Astrocyte of the cerebellum (primary cell): ENCODE results near the gene PTPN5.
"Not testable (repeated sequence)": the region's sequence is repeated elsewhere in the genome, so short reads cannot be mapped to it uniquely, and the experiment has no call there.

ENCODE experiments used
- DNase-seq: peaks from one replicate; pipeline ENCODE4 v3.0.0-alpha.2; 2011; ENCODE audit warnings: low read depth
- H3K4me3 ChIP-seq: 2 replicates; pipeline ENCODE4 v1.5.1; 2011; ENCODE audit warnings: mild to moderate bottlenecking, low read depth, low read length, moderate library complexity
- in situ Hi-C: cut with HindIII; loops from 2 replicates; pipeline ENCODE4 v1.10.0; 2017; ENCODE audit warnings: low sequenced_read_pairs
- TF ChIP-seq, protein P1 (sequence below): IDR thresholded peaks from 2 replicates; pipeline ENCODE4 v1.5.1; 2012; ENCODE audit warnings: low read length, low read depth, moderate library complexity, mild to moderate bottlenecking; ENCODE audit errors: missing control alignments

Gene PTPN5

DNA sequence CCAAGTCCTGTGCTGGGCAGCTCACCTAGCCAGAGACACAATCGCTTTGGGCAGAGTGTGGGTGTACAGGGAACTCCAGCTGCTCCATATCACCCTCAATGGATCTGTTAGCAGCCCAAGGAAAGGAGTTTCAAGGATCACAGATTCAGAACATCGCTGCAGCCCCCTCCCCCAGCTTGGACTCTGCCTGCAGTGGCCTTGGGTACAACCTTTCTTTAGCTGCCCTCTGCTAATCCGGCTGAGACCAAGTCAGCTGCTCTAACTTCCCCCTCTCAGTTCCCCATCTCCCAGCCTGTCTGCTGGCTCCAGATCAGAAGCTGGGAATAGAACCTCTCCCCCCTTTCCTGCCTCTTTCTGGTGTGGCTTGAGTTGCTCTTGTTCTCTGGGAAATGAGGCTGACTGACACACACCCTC lies 91.7 kb downstream of the PTPN5 start:
- TF ChIP-seq, protein P1, sequence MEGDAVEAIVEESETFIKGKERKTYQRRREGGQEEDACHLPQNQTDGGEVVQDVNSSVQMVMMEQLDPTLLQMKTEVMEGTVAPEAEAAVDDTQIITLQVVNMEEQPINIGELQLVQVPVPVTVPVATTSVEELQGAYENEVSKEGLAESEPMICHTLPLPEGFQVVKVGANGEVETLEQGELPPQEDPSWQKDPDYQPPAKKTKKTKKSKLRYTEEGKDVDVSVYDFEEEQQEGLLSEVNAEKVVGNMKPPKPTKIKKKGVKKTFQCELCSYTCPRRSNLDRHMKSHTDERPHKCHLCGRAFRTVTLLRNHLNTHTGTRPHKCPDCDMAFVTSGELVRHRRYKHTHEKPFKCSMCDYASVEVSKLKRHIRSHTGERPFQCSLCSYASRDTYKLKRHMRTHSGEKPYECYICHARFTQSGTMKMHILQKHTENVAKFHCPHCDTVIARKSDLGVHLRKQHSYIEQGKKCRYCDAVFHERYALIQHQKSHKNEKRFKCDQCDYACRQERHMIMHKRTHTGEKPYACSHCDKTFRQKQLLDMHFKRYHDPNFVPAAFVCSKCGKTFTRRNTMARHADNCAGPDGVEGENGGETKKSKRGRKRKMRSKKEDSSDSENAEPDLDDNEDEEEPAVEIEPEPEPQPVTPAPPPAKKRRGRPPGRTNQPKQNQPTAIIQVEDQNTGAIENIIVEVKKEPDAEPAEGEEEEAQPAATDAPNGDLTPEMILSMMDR = no peak
- in situ Hi-C loops = no loop called here
- no peak overlapping the region for H3K4me3 ChIP-seq
- no peak for DNase-seq

GRCh38 chr11:18699269-18699596 lies 92.4 kb downstream of the PTPN5 start:
- no peak for DNase-seq
- peak overlapping the region; percentile 54 for H3K4me3 ChIP-seq
- TF ChIP-seq, protein P1 = no peak
- in situ Hi-C loops = no loop called here

- peak within 1 kb of the TSS; percentile 54 for H3K4me3 ChIP-seq
- in situ Hi-C loops = no loop called here
- no peak for DNase-seq
- TF ChIP-seq, protein P1 = no peak
Observed at GRCh38 chr11:18698341-18699268, 93.0 kb downstream of the PTPN5 start, which contains the start of gene TMEM86A. TSS of gene TMEM86A (plus strand) at chr11:18698779. CDS start at chr11:18698887, 108 bp downstream.

DNA sequence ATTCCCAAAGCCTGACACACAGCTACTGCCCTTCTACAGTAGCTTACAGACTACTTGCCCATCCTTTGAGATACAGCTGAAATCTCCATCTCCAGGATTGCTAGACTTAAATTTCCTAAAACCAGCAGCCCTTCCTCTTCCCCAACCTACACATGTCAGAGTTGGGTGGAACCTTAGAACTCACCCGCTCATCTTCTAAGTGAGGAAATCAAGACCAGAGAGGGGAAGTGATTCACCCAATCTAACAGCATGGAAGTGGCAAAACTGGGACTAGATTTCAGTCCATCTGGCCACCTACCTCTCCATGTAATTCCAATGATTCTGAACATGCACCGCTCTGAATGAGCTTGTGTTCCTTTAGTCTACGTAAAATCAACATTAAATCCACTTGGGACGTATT lies 94.0 kb downstream of the PTPN5 start:
- TF ChIP-seq, protein P1 = no peak
- no peak for DNase-seq
- no peak overlapping the region for H3K4me3 ChIP-seq
- in situ Hi-C loops = no loop called here

GRCh38 chr11:18696638-18697225 lies 94.9 kb downstream of the PTPN5 start:
- in situ Hi-C loops = no loop called here
- no peak for DNase-seq
- H3K4me3 ChIP-seq = no peak overlapping the region
- TF ChIP-seq, protein P1 = no peak

- DNase-seq = no peak
- H3K4me3 ChIP-seq = no peak overlapping the region
- TF ChIP-seq, protein P1 = no peak
- in situ Hi-C loops = no loop called here
Observed at GRCh38 chr11:18692941-18693760, 98.4 kb downstream of the PTPN5 start.

- H3K4me3 ChIP-seq, in situ Hi-C loops, DNase-seq: not testable (repeated sequence)
Observed at GRCh38 chr11:18691467-18692140, 100.0 kb downstream of the PTPN5 start.
